ENCODE results near the gene TM7SF2.

The TM7SF2 gene

GRCh38 chr11:65067446-65067845 lies 44.2 kb upstream of the TM7SF2 start:
- H3K79me2 ChIP-seq (ENCODE audit: insufficient read depth, low read length) = no peaks in the 10 kb centered on the region
- no peaks in the 10 kb centered on the region for H4K20me1 ChIP-seq (ENCODE audit: insufficient read depth, low read length, poor library complexity, severe bottlenecking)
- no peak overlapping the region for H2AFZ ChIP-seq (ENCODE audit: low read length)
- no peak for TF ChIP-seq EZH2phosphoT487 (IDR thresholded peaks at IDR 0.05; ENCODE audit: borderline replicate concordance)
- no peak for TF ChIP-seq CTCF (conservative IDR thresholded peaks at IDR 0.05; ENCODE audit: low read length)
- no peaks in the 10 kb centered on the region for H3K36me3 ChIP-seq (ENCODE audit: insufficient read depth, low read length)
- no peaks in the 10 kb centered on the region for H3F3A ChIP-seq (ENCODE audit: low read depth)
- no peaks in the 10 kb centered on the region for H3K27me3 ChIP-seq (ENCODE audit: insufficient read depth, low read length, poor library complexity, severe bottlenecking)
- no peaks in the 10 kb centered on the region for H3K9me2 ChIP-seq (replicated peaks; ENCODE audit: low read depth, low read length)
- no peak overlapping the region for H3K9ac ChIP-seq (ENCODE audit: low read depth, low read length, poor library complexity, severe bottlenecking)
- no peaks in the 10 kb centered on the region for H3K9me3 ChIP-seq (ENCODE audit: insufficient read depth, low read depth, low read length)
- no peak overlapping the region for H3K4me2 ChIP-seq (ENCODE audit: low read depth, low read length, poor library complexity, severe bottlenecking)
- H3K4me3 ChIP-seq (ENCODE audit: low read length, poor library complexity, severe bottlenecking) = no peak overlapping the region
- H3K4me1 ChIP-seq (ENCODE audit: insufficient read depth, low read length, poor library complexity, severe bottlenecking) = no peaks in the 10 kb centered on the region

GRCh38 chr11:65069217-65069616 lies 42.5 kb upstream of the TM7SF2 start:
- TF ChIP-seq EZH2phosphoT487 (IDR thresholded peaks at IDR 0.05; ENCODE audit: borderline replicate concordance) (no peak), CTCF (conservative IDR thresholded peaks at IDR 0.05; ENCODE audit: low read length) (no peak)
- no peak overlapping the region for H3K9ac ChIP-seq (ENCODE audit: low read depth, low read length, poor library complexity, severe bottlenecking)
- H3K9me2 ChIP-seq (replicated peaks; ENCODE audit: low read depth, low read length) = no peaks in the 10 kb centered on the region
- no peak overlapping the region for H3K4me2 ChIP-seq (ENCODE audit: low read depth, low read length, poor library complexity, severe bottlenecking)
- no peak overlapping the region for H3K4me3 ChIP-seq (ENCODE audit: low read length, poor library complexity, severe bottlenecking)
- H3K4me1 ChIP-seq (ENCODE audit: insufficient read depth, low read length, poor library complexity, severe bottlenecking) = no peaks in the 10 kb centered on the region
- H3K9me3 ChIP-seq (ENCODE audit: insufficient read depth, low read depth, low read length) = no peaks in the 10 kb centered on the region
- no peaks in the 10 kb centered on the region for H4K20me1 ChIP-seq (ENCODE audit: insufficient read depth, low read length, poor library complexity, severe bottlenecking)
- no peaks in the 10 kb centered on the region for H3K79me2 ChIP-seq (ENCODE audit: insufficient read depth, low read length)
- H3F3A ChIP-seq (ENCODE audit: low read depth) = no peaks in the 10 kb centered on the region
- no peak overlapping the region for H2AFZ ChIP-seq (ENCODE audit: low read length)
- no peaks in the 10 kb centered on the region for H3K27me3 ChIP-seq (ENCODE audit: insufficient read depth, low read length, poor library complexity, severe bottlenecking)
- no peaks in the 10 kb centered on the region for H3K36me3 ChIP-seq (ENCODE audit: insufficient read depth, low read length)

DNA sequence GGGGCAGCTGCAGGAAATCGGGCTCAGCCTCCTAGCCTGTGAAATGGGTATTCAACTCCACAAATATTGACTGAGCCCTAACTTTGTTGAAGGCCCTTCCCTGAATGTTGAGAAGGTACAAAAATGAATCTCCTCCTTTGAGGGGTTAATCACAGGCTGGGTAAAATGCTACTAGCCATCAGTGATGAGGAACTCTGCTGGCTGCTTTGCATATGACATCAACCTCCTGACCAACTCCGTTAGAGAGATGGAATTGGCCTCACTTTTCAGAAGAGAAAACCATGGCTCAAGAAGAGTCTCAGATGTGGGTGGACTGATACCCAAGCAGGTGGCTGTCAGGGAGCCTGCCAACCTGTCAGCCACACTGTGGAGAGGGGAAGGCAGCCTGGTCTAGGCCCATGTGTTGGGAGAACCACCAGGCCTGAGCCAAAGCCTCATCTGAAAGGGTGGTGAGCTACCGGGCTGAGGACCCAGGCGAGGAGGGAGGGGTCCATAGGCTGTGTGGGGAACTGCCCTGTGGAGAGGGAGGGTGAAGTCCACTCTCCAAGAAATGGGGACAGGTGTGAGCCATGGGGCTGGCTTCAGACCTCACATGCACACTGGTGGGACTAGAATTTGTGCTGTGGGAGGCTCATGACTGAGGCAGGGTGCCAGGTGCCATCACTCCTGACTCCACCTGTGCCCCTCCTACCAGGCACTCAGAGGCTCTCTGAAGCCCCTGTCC lies 39.6 kb upstream of the TM7SF2 start:
- Histone ChIP-seq H3K9me3 (ENCODE audit: insufficient read depth, low read depth, low read length) (no peaks in the 10 kb centered on the region), H3K27me3 (ENCODE audit: insufficient read depth, low read length, poor library complexity, severe bottlenecking) (no peaks in the 10 kb centered on the region), H3K79me2 (ENCODE audit: insufficient read depth, low read length) (peaks cover 14% of the 10 kb centered on the region), H3K4me2 (ENCODE audit: low read depth, low read length, poor library complexity, severe bottlenecking) (no peak overlapping the region), H3F3A (ENCODE audit: low read depth) (no peaks in the 10 kb centered on the region), H3K4me1 (ENCODE audit: insufficient read depth, low read length, poor library complexity, severe bottlenecking) (no peaks in the 10 kb centered on the region), H3K4me3 (ENCODE audit: low read length, poor library complexity, severe bottlenecking) (no peak overlapping the region), H4K20me1 (ENCODE audit: insufficient read depth, low read length, poor library complexity, severe bottlenecking) (no peaks in the 10 kb centered on the region), H3K9me2 (replicated peaks; ENCODE audit: low read depth, low read length) (no peaks in the 10 kb centered on the region), H3K9ac (ENCODE audit: low read depth, low read length, poor library complexity, severe bottlenecking) (no peak overlapping the region), H2AFZ (ENCODE audit: low read length) (no peak overlapping the region), H3K36me3 (ENCODE audit: insufficient read depth, low read length) (peaks cover 9% of the 10 kb centered on the region; the same call in 1 of the 2 replicates)
- no peak for TF ChIP-seq EZH2phosphoT487 (IDR thresholded peaks at IDR 0.05; ENCODE audit: borderline replicate concordance)
- no peak for TF ChIP-seq CTCF (conservative IDR thresholded peaks at IDR 0.05; ENCODE audit: low read length)
